T-helper 1 cell treated with Interleukin-12 subunit alpha and Interleukin-12 subunit beta and Interleukin-4 antibody, amounts not matched to agents 30 μg/mL and 1 μg/mL, for 36 hours (primary cell): ENCODE measurements around the gene SIGLEC11.
A peak's percentile ranks its signal among the peaks of the same experiment; 100 is the strongest.
"Not testable (repeated sequence)": the region's sequence is repeated elsewhere in the genome, so short reads cannot be mapped to it uniquely, and the experiment has no call there.

Experiments used
- H3K27ac Mint-ChIP-seq: one replicate; pipeline ENCODE4 v1.8.0; 2021; ENCODE audit warnings: mild to moderate bottlenecking, mixed read lengths
- H3K27me3 Mint-ChIP-seq: one replicate; pipeline ENCODE4 v1.8.0; 2021; ENCODE audit warnings: low read depth, mixed read lengths
- H3K36me3 Mint-ChIP-seq: one replicate; pipeline ENCODE4 v1.8.0; 2021; ENCODE audit warnings: low read depth, mixed read lengths
- H3K4me1 Mint-ChIP-seq: one replicate; pipeline ENCODE4 v1.8.0; 2021; ENCODE audit warnings: low read depth, mixed read lengths
- H3K4me3 Mint-ChIP-seq: one replicate; pipeline ENCODE4 v1.8.0; 2021; ENCODE audit warnings: mild to moderate bottlenecking, moderate library complexity, mixed read lengths
- H3K9me3 Mint-ChIP-seq: one replicate; pipeline ENCODE4 v1.8.0; 2021; ENCODE audit warnings: mixed read lengths

The SIGLEC11 gene

GRCh38 chr19:49960980-49961379 is at the start of gene SIGLEC11:
SIGLEC11 (minus strand) TSS chr19:49961172; CDS start chr19:49961081, 91 bp downstream.
- H3K4me3 Mint-ChIP-seq, H3K4me1 Mint-ChIP-seq, H3K36me3 Mint-ChIP-seq, H3K27ac Mint-ChIP-seq, H3K27me3 Mint-ChIP-seq, H3K9me3 Mint-ChIP-seq: not testable (repeated sequence)

- H3K36me3 Mint-ChIP-seq = peaks cover 39% of the 10 kb centered on the region
- H3K4me1 Mint-ChIP-seq = peaks cover 15% of the 10 kb centered on the region
- no peak overlapping the region for H3K27ac Mint-ChIP-seq
These were observed 47.6 kb upstream of the SIGLEC11 start for GRCh38 chr19:50008532-50008931.

GRCh38 chr19:50007947-50008346 is 47.0 kb upstream of the SIGLEC11 start:
- Mint-ChIP-seq H3K36me3 (peaks cover 38% of the 10 kb centered on the region), H3K27me3 (no peaks in the 10 kb centered on the region), H3K9me3 (no peaks in the 10 kb centered on the region), H3K27ac (no peak overlapping the region), H3K4me1 (peaks cover 16% of the 10 kb centered on the region), H3K4me3 (no peak overlapping the region)

More at GRCh38 chr19:50008532-50008931, 47.6 kb upstream of the SIGLEC11 start:
- Mint-ChIP-seq H3K27me3 (no peaks in the 10 kb centered on the region), H3K4me3 (no peak overlapping the region), H3K9me3 (no peaks in the 10 kb centered on the region)

- H3K9me3 Mint-ChIP-seq = no peaks in the 10 kb centered on the region
- no peaks in the 10 kb centered on the region for H3K27me3 Mint-ChIP-seq
- H3K27ac Mint-ChIP-seq = no peak overlapping the region
- peaks cover 19% of the 10 kb centered on the region for H3K4me1 Mint-ChIP-seq
- H3K4me3 Mint-ChIP-seq = no peak overlapping the region
- H3K36me3 Mint-ChIP-seq = peaks cover 42% of the 10 kb centered on the region
These were observed 46.2 kb upstream of the SIGLEC11 start for GRCh38 chr19:50007170-50007569.

GRCh38 chr19:50005428-50005827 is 44.5 kb upstream of the SIGLEC11 start:
- Mint-ChIP-seq H3K4me3 (no peak overlapping the region), H3K4me1 (peaks cover 19% of the 10 kb centered on the region), H3K27ac (no peak overlapping the region), H3K27me3 (no peaks in the 10 kb centered on the region), H3K36me3 (peaks cover 47% of the 10 kb centered on the region), H3K9me3 (no peaks in the 10 kb centered on the region)

- H3K27ac Mint-ChIP-seq = peak overlapping the region; percentile 43
- H3K4me1 Mint-ChIP-seq = peaks cover 19% of the 10 kb centered on the region
- H3K9me3 Mint-ChIP-seq = no peaks in the 10 kb centered on the region
- peak overlapping the region; percentile 57 for H3K4me3 Mint-ChIP-seq
- H3K36me3 Mint-ChIP-seq = peaks cover 52% of the 10 kb centered on the region
- H3K27me3 Mint-ChIP-seq = no peaks in the 10 kb centered on the region
These were observed 42.9 kb upstream of the SIGLEC11 start for GRCh38 chr19:50003810-50004419.

GRCh38 chr19:50003254-50003788 is 42.3 kb upstream of the SIGLEC11 start:
- Mint-ChIP-seq H3K4me1 (peaks cover 19% of the 10 kb centered on the region), H3K9me3 (no peaks in the 10 kb centered on the region), H3K36me3 (peaks cover 49% of the 10 kb centered on the region), H3K4me3 (no peak overlapping the region), H3K27me3 (no peaks in the 10 kb centered on the region), H3K27ac (no peak overlapping the region)

GRCh38 chr19:50002386-50002960 is 41.5 kb upstream of the SIGLEC11 start:
- Mint-ChIP-seq H3K4me1 (peaks cover 21% of the 10 kb centered on the region), H3K36me3 (peaks cover 47% of the 10 kb centered on the region), H3K9me3 (no peaks in the 10 kb centered on the region), H3K27ac (no peak overlapping the region), H3K4me3 (no peak overlapping the region), H3K27me3 (no peaks in the 10 kb centered on the region)

- peaks cover 21% of the 10 kb centered on the region for H3K4me1 Mint-ChIP-seq
- H3K27ac Mint-ChIP-seq = no peak overlapping the region
- H3K9me3 Mint-ChIP-seq = no peaks in the 10 kb centered on the region
- H3K36me3 Mint-ChIP-seq = peaks cover 42% of the 10 kb centered on the region
- no peak overlapping the region for H3K4me3 Mint-ChIP-seq
- no peaks in the 10 kb centered on the region for H3K27me3 Mint-ChIP-seq
These were observed 40.8 kb upstream of the SIGLEC11 start for GRCh38 chr19:50001775-50002174.

- H3K36me3 Mint-ChIP-seq = peaks cover 43% of the 10 kb centered on the region
- peaks cover 21% of the 10 kb centered on the region for H3K4me1 Mint-ChIP-seq
- no peaks in the 10 kb centered on the region for H3K9me3 Mint-ChIP-seq
- no peak overlapping the region for H3K4me3 Mint-ChIP-seq
- H3K27ac Mint-ChIP-seq = no peak overlapping the region
- H3K27me3 Mint-ChIP-seq = no peaks in the 10 kb centered on the region
These were observed 40.0 kb upstream of the SIGLEC11 start for GRCh38 chr19:50000841-50001557.

- no peak overlapping the region for H3K27ac Mint-ChIP-seq
- peaks cover 21% of the 10 kb centered on the region for H3K4me1 Mint-ChIP-seq
- no peaks in the 10 kb centered on the region for H3K27me3 Mint-ChIP-seq
- no peak overlapping the region for H3K4me3 Mint-ChIP-seq
- H3K9me3 Mint-ChIP-seq = no peaks in the 10 kb centered on the region
- peaks cover 41% of the 10 kb centered on the region for H3K36me3 Mint-ChIP-seq
These were observed 39.3 kb upstream of the SIGLEC11 start for GRCh38 chr19:50000038-50000840.

GRCh38 chr19:49999371-50000010 is 38.5 kb upstream of the SIGLEC11 start:
- no peaks in the 10 kb centered on the region for H3K27me3 Mint-ChIP-seq
- no peaks in the 10 kb centered on the region for H3K9me3 Mint-ChIP-seq
- peaks cover 40% of the 10 kb centered on the region for H3K36me3 Mint-ChIP-seq
- H3K4me3 Mint-ChIP-seq = no peak overlapping the region
- peaks cover 17% of the 10 kb centered on the region for H3K4me1 Mint-ChIP-seq
- no peak overlapping the region for H3K27ac Mint-ChIP-seq

- Mint-ChIP-seq H3K27me3 (no peaks in the 10 kb centered on the region), H3K4me3 (no peak overlapping the region), H3K9me3 (no peaks in the 10 kb centered on the region), H3K27ac (no peak overlapping the region), H3K36me3 (peaks cover 39% of the 10 kb centered on the region), H3K4me1 (peaks cover 4% of the 10 kb centered on the region)
These were observed 36.7 kb upstream of the SIGLEC11 start for GRCh38 chr19:49997709-49998108.

GRCh38 chr19:49988433-49988832 is 27.5 kb upstream of the SIGLEC11 start:
- Mint-ChIP-seq H3K4me3 (no peak overlapping the region), H3K36me3 (peaks cover 38% of the 10 kb centered on the region), H3K9me3 (no peaks in the 10 kb centered on the region), H3K27me3 (no peaks in the 10 kb centered on the region), H3K27ac (no peak overlapping the region), H3K4me1 (peaks cover 5% of the 10 kb centered on the region)
